Activated CD4-positive, CD25-positive, alpha-beta regulatory T cell (primary cell): ENCODE results near the gene CNN1.
"Not testable (repeated sequence)": the region's sequence is repeated elsewhere in the genome, so short reads cannot be mapped to it uniquely, and the experiment has no call there.

ENCODE experiments used
- DNase-seq, 4 experiments: peaks; one replicate each; lab custom pipeline; 2025; lab: John Stamatoyannopoulos, UW

Gene CNN1

GRCh38 chr19:11566164-11566563 is 27.5 kb downstream of the CNN1 start:
- no peak for DNase-seq

GRCh38 chr19:11570039-11570462 is 31.4 kb downstream of the CNN1 start:
- no peak for DNase-seq

- not testable (repeated sequence) for DNase-seq
Observed at GRCh38 chr19:11573354-11573753, 34.7 kb downstream of the CNN1 start.

- not testable (repeated sequence) for DNase-seq
Observed at GRCh38 chr19:11573763-11574162, 35.1 kb downstream of the CNN1 start.

GRCh38 chr19:11574689-11575088 is 36.0 kb downstream of the CNN1 start:
- no peak for DNase-seq

- no peak for DNase-seq
Observed at GRCh38 chr19:11576227-11576626, 37.6 kb downstream of the CNN1 start.

GRCh38 chr19:11577451-11578257 is 39.0 kb downstream of the CNN1 start, which contains the start of gene ACP5:
TSS of gene ACP5 (minus strand) at chr19:11577645. CDS start at chr19:11577317, 328 bp downstream.
- no peak for DNase-seq

GRCh38 chr19:11578258-11579142 is 39.8 kb downstream of the CNN1 start:
- DNase-seq, result peak in 1 of 4 experiments; percentile 26

GRCh38 chr19:11580116-11580515 is 41.5 kb downstream of the CNN1 start:
- no peak for DNase-seq

- DNase-seq, result peak in 1 of 4 experiments; percentile 13
Observed at GRCh38 chr19:11581740-11582139, 43.1 kb downstream of the CNN1 start.

- no peak for DNase-seq
Observed at GRCh38 chr19:11586331-11586730, 47.7 kb downstream of the CNN1 start.

GRCh38 chr19:11587302-11587974 is 48.8 kb downstream of the CNN1 start:
- peak; percentile 25 to 70 (median 58) for DNase-seq

GRCh38 chr19:11587975-11588631 is 49.5 kb downstream of the CNN1 start:
- DNase-seq, result no peak

- no peak for DNase-seq
Observed at GRCh38 chr19:11594084-11594483, 55.4 kb downstream of the CNN1 start.

GRCh38 chr19:11596156-11596555 is 57.5 kb downstream of the CNN1 start:
- DNase-seq, result no peak

- peak; percentile 90 to 92 (median 90) for DNase-seq
Observed at GRCh38 chr19:11597202-11598102, 58.8 kb downstream of the CNN1 start, which contains the start of gene ZNF627. TSS of gene ZNF627 (plus strand) at chr19:11597483. CDS start at chr19:11597628, 145 bp downstream.

- DNase-seq, result no peak
Observed at GRCh38 chr19:11598103-11598483, 59.4 kb downstream of the CNN1 start.

- DNase-seq, result no peak
Observed at GRCh38 chr19:11598746-11599145, 60.1 kb downstream of the CNN1 start.

- DNase-seq, result not testable (repeated sequence)
Observed at GRCh38 chr19:11599704-11600103, 61.1 kb downstream of the CNN1 start.
